Activated CD8-positive, alpha-beta memory T cell treated with anti-CD3 and anti-CD28 coated beads, Interleukin-2, amount 50 U/mL, for 24 hours (primary cell): Measurements from ENCODE around the gene LRRC71.
"Not testable (repeated sequence)": the region's sequence is repeated elsewhere in the genome, so short reads cannot be mapped to it uniquely, and the experiment has no call there.

ENCODE experiments used
- DNase-seq: peaks from one replicate; pipeline ENCODE4 v3.0.0-alpha.2; 2020; ENCODE audit errors: extremely low read depth

The LRRC71 gene

DNA sequence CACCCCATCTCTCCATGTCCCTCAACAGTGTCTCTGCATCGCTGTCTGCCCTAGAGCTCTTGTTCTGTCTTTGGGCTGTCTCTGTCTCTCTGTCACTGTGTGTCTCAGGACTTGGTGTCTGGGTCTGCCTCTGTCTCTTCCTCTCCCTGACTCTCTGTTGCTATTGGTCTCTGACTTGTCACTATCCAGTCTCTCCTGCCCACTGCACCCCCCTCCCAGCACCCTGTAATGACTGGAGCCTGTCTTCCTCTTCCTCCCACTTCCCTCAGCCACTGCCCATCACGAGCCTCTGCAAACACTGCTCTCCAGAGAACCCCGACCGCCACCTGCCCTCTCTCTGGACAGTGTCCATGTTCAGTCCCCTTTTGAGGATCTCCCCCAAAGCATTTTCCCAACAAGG, 14.8 kb upstream of the LRRC71 start:
- no peak for DNase-seq

DNA sequence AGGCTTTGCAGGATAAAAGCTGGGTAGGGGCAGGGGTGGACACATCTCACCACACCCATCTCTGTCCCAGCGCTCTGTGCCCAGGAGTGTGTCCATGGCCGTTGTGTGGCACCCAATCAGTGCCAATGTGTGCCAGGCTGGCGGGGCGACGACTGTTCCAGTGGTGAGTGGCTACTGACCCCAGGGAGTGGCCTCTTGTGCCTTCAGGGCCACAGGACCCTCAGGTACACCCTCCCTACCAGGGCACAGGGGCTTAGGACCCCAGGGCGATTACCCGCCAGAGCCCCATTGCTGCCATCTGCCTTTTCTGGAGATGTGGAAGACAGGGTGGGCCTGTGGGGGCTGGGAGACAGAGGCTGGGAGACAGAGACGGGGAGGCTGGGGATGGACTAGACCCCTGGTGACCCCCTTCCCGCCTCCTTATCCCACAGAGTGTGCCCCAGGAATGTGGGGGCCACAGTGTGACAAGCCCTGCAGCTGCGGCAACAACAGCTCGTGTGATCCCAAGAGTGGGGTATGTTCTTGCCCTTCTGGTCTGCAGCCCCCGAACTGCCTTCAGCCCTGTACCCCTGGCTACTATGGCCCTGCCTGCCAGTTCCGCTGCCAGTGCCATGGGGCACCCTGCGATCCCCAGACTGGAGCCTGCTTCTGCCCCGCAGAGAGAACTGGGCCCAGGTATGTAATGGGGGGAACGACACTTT, 14.1 kb upstream of the LRRC71 start:
- no peak for DNase-seq

DNA sequence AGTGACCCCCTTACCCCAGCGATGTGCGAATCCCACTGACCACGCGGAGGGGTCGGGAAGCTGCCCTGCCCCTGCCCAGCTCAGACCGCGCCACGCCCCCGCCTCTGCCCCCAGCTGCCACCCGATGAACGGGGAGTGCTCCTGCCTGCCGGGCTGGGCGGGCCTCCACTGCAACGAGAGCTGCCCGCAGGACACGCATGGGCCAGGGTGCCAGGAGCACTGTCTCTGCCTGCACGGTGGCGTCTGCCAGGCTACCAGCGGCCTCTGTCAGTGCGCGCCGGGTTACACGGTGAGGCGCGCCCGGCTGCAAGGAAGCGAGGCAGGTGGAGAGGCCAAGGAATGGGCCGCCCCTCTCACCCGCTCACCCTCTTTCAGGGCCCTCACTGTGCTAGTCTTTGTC, 11.9 kb upstream of the LRRC71 start:
- DNase-seq, result no peak

DNA sequence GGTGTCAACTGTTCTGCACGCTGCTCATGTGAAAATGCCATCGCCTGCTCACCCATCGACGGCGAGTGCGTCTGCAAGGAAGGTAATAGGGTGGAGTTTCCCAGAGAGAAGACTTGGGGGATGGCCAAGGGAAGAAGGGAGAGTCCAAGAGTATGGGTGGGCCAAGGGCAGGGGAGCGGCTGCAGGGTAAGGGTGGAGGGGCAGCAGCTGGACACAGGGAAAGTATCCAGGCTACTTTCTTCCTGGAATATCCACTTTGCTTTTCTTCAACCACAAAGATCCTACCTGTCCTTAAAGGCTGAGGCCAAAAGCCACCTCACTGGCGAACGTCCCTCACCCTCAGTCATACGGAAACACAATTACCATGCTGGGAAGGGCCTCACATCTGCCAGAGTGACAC, 11.5 kb upstream of the LRRC71 start:
- DNase-seq, result no peak

DNA sequence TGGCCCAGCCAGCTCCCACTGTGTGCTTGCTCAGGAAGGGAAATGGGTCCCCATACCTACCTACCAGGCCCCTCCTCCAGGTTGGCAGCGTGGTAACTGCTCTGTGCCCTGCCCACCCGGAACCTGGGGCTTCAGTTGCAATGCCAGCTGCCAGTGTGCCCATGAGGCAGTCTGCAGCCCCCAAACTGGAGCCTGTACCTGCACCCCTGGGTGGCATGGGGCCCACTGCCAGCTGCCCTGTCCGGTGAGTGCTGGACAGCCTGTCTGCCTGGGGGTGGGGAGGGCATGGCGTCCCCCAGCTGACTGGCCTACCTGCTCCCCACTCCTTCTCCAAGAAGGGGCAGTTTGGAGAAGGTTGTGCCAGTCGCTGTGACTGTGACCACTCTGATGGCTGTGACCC, 10.8 kb upstream of the LRRC71 start:
- no peak for DNase-seq

DNA sequence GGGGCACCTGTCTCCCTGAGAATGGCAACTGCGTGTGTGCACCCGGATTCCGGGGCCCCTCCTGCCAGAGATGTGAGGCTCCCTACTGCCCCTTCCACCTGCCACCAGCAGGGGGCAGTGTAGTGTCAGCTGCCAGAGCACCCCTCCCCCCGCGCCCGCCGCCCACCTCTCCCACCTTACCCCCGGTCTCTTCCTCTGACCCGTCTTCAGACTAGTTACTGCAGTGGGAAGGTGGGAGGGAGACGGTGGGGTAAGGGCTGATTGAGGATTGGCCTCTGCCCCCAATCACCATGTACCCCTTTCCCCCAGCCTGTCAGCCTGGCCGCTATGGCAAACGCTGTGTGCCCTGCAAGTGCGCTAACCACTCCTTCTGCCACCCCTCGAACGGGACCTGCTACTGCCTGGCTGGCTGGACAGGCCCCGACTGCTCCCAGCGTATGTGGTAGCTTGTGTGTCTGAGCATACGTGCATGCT, 10.1 kb upstream of the LRRC71 start:
- DNase-seq, result no peak

DNA sequence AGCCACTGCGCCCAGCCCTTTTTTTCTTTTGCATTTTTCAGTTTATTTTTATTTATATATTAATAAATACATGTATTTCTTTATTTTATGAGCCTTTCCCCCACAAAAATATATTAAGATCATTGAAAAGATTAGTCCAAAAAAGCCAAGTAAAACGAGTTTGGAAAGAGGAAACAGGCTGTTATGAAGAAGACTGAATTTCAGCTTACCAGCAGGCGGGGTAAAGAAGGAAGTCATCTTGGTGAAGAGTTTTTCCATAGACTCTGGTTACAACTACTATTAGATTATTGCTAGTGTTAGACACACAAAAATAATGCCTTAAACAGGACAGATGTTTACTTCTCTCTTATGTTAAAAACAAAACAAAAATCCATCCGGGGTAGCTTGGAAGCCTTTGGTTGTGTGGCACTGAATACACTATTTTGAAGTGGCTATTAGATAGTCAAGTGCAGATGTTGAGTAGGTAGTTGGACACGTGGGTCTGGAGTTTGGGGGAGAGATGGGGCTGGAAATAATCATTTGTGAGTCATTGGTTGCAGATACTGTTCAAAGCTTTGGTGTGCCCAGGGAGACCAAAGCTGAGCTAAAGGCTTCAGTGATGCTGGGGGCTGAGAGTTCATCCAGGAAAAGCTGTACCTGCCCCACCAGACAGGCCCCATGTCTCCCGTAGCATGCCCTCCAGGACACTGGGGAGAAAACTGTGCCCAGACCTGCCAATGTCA, 8.7 kb upstream of the LRRC71 start:
- DNase-seq, result no peak

DNA sequence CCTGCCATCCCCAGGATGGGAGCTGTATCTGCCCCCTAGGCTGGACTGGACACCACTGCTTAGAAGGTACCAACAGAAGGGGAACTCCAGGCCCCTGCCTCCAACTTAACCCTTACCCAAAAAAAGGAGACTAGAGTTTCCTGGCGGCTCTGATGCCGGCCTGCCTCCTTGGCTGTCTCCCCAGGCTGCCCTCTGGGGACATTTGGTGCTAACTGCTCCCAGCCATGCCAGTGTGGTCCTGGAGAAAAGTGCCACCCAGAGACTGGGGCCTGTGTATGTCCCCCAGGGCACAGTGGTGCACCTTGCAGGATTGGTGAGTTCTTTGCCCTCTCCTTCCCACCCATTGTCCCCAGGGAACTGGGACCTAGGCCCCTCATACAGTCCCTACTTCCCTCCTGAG, 8.1 kb upstream of the LRRC71 start:
- no peak for DNase-seq

DNA sequence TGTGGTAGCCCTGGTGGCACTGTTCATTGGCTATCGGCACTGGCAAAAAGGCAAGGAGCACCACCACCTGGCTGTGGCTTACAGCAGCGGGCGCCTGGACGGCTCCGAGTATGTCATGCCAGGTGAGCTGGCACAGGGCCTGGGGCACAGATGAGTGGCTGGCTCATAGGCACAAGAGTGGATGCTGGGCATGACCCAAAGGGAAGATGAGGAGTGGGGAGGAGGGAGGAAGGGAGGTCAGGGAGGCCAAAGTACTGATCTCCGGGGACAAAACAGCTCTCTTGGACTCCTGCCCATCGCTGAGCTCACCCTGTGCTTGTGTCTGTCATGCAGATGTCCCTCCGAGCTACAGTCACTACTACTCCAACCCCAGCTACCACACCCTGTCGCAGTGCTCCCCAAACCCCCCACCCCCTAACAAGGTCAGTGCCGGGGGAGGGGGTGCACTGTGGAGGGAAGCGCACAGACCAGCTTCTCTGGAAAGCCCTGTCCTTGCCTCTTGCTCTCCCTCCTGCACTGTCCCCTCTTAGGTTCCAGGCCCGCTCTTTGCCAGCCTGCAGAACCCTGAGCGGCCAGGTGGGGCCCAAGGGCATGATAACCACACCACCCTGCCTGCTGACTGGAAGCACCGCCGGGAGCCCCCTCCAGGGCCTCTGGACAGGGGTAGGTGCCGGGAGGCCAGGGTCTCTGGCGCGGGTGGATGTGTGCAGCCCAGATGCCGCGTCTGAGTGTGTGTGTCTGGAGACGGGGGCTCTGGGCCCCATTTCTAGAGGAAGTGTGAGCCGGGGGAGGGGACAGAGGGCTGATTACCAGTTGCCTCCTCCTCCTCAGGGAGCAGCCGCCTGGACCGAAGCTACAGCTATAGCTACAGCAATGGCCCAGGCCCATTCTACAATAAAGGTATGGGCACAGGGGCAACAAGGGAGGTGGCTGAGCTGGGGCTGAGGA, 7.3 kb upstream of the LRRC71 start:
- DNase-seq, result no peak

DNA sequence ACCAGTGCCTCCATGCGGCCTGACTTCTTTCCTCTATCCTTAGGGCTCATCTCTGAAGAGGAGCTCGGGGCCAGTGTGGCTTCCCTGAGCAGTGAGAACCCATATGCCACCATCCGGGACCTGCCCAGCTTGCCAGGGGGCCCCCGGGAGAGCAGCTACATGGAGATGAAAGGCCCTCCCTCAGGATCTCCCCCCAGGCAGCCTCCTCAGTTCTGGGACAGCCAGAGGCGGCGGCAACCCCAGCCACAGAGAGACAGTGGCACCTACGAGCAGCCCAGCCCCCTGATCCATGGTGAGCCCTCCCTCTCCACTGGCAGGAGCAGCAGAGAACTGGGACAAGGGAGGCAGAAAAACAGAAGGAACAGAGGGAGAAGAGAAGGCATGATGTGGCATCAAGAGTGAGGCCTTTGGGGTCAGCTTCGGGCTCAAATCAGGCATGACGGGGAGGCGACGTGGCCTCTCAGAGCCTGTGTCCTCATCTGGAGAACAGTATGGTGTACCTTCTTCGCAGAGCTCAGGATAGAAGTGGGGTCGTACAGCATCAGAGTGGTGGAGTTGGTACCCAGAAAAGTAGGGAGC, 6.5 kb upstream of the LRRC71 start:
- no peak for DNase-seq

DNA sequence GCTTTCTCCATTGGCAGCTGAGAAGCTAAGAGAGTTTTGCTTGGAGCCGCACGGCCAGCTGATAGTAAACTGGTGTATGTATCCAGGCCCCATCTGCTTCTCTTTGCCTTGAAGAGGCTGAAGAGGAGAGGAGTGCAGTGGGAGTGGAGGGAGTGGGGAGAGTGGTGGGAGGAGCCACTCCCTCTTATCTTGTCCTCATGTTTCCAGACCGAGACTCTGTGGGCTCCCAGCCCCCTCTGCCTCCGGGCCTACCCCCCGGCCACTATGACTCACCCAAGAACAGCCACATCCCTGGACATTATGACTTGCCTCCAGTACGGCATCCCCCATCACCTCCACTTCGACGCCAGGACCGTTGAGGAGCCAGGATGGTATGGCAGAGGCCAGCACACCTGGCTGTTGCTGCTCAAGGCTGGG, 6.0 kb upstream of the LRRC71 start:
- no peak for DNase-seq

DNA sequence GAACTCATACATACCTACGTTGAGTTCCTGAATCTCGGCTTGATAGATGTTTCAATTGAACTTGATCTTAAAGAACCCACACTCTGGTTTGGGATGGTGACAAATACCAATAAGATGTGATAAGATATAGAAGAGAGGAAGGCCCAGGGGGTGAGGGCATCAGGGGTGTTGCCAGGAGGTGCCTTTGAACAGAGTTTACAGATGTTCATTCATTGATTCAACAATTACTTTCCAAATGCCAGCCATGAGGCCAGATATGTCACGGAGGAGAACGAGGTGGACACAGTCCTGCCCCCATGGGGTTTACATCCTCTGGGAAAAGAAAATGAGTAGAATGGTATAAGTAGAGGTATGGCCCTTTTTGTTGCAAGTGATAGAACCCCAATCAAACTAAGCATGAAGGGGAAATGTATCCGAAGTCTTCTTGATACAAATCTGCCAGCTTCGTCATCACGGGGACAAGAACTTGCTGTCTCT, 659 bp downstream of the LRRC71 start:
- DNase-seq, result no peak

DNA sequence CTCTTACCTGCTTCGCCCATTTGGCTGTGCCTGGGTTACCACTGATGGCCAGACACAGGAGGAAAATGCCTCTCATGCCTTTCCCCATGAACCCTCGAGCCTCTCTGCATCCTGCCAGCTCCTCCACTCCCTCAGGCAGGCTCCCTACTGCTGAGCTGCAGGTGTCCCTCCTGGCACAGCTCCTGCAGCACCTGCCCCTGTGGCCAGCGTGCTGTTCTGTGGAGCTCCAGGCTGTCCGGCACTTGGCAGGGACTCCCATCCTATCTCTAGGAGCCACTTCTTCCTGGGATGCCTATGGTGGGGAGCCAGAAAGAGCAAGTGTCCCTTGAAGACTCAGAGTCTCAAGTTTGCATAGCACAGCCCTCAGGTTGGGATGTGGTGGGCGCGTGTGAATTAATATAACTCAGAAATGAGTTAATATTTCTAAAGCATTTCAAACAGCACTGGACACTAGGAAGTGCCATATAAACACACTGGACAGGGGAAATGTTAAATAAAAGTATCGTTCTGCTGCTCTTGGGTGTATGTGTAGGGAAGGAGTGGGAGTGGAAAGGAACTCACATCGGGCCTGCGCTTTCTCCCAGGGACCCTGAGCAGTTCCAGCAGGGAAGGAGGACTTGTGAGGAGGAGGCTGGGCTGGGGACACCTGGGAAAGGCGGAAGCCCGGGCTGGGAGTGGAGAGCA, 2.7 kb downstream of the LRRC71 start:
- no peak for DNase-seq

DNA sequence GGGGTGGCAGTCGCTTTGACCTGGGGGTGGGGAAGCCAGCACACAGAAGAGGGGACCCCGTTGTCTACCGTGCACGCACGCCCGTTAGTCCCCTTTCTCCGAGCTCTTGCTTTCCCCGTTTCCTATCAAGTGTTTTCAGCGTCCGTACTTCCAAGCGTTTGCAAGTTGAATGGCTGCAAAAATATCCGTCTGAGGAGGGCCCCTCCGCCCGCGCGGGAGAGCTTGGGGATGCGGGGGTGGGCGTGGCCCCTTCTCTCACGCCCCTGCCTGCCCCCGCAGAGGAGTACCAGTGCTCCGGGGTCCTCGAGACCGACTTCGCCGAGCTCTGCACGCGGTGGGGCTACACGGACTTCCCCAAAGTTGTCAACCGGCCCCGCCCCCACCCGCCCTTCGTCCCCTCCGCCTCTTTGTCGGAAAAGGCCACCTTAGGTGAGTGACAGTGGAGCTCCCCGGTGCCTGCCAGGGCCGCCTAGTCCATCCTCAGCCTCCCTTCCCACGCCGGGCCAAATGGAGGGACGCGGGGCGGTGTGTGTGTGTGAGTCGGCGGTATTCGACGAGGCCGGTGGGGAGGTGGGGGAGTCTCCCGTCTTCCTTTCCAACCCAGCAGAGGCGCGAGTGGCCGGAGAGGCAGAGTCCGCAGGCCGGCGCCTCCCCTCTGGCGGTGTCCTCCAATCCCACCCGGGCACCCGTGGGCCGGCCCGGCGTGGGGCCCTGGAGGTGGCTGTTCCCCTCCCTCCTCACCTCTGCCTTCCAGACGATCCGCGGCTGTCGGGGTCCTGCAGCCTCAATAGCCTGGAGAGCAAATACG, 3.4 kb downstream of the LRRC71 start:
- no peak for DNase-seq

DNA sequence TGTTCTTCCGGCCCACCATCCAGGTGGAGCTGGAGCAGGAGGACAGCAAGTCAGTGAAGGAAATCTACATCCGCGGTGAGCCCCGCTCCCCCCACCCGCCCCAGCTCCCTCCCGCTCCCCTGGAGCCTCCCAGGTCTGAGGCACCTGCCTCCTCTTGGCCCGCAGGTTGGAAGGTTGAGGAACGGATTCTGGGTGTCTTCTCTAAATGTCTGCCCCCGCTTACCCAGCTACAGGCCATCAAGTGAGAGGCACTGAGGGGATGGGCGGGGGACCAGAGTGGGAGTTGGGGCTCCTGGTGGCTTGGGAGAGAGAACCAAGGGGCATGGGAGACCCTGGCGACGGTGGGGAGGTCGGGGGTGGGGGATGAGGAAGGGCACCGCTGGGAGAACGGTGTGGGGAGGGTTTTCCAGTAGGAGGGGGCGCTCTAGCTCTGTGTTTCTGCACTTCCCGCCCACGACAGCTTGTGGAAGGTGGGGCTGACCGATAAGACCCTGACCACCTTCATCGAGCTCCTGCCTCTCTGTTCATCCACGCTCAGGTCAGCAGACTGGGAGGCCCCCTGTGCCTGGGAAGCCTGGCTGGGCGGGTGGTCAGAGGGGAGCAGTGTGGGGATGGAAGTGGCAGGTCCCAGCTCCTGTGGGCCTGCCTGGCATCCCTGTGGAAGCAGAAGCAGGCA, 4.2 kb downstream of the LRRC71 start:
- DNase-seq, result no peak

DNA sequence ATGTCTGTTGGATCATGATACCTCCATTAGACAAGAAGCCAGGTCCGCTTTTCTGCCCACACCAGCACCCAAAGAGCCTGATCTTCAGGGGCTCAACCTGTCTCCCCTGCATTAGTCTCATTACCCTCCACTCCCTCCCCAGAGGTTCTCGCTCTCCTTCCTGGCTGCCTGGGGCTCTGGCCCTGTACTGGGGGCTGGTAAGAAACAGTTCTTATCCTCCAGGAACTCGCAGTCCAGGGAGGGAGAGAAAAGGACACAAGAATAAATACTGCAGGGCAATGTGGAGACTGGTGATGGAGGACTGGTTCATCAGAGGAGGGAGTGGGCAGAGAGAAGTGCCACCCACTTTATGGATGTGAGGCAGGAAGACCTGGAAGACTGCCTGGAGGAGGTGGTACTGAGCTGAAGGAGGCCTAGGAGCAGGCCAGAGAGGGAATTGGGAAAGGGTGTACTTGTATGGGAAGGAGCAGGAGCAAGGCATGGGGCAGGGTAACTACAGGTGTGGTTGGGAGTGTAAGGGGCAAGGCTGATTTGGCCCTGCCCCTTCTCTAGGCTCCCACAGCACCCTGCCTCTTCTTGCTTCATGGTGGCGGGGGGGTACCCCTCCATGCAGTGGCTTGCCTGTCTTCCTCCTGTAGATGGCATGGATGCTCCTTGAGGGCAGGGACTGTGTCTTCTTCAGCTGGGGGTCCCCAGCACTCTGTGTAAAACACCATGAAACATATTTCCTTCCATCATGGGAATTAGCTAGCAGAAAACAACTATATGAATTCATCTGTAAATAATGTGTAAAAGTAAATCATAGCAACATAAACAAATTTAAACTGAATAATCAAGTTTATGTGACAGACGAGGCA, 5.0 kb downstream of the LRRC71 start:
- DNase-seq, result no peak

DNA sequence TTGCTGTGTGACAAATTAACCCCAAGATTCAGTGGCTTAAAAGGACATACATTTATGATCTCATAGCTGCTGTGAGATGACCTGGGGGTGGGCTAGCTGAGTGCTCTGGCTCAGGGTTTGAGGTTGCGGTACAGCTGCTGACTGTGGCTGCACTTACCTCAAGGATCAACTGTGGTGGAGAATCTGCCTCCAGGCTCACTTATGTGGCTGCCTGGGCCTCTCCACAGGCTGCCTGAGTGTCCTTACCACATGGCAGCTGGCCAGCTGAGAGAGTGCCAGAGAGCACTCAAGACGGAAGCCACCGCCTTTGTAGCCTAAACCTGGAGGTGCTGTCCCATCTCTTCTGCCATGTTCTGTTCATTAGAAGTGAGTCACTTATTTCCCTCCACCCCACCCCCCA, 5.7 kb downstream of the LRRC71 start:
- no peak for DNase-seq

DNA sequence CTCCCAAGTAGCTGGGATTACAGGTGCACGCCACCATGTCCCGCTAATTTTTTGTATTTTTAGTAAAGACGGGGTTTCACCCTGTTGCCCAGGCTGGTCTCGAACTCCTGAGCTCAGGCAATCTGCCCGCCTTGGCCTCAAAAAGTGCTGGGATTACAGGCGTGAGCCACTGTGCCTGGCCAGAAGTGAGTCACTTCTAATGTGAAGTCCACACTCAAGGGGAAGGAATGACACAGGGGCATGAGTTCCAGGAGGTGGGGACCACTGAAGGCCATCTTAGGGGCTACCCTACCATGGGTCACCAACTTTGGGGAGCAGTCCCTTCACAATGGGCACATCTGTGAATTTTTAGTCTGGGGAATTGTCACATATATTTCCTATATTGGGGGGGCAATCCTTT, 6.3 kb downstream of the LRRC71 start:
- not testable (repeated sequence) for DNase-seq
